H1 (cell line): ENCODE measurements around the gene SEC16A. TPM values are rescaled to one million over a fixed set of nuclear protein-coding genes. Genes with fewer than 3 reads are reported as not detected.

Experiments used
- NRF1 ChIP-seq: IDR thresholded peaks from 2 replicates; pipeline ENCODE4 v1.6.1; 2011; ENCODE audit warnings: mild to moderate bottlenecking, low read depth, low read length, improper control_type of control experiment
- TBP ChIP-seq: IDR thresholded peaks from 2 replicates; pipeline ENCODE4 v1.6.1; 2011; ENCODE audit warnings: low read depth, low read length, improper control_type of control experiment
- polyA plus RNA-seq, 7 experiments: library from polyadenylated mRNA; depleted of rRNA in 3 of 7; stranded (reverse) in 5 of 7; unstranded in 2 of 7; fragments of >200 nt in 5 of 7; fragments of 200-250 nt in 2 of 7; gene quantifications; 1 replicate in 5 of 7; 2 replicates in 1 of 7; 4 replicates in 1 of 7; pipeline versions ENCODE4 v1.2.1 to v1.2.3, GENCODE V29; 2011 to 2013; ENCODE audit warnings: missing spikeins in 2 of 7, mixed read lengths in 2 of 7
- total RNA-seq: library from RNA; stranded (reverse); fragmentation: NEBNext Ultra II Directional; extraction: Animal tissue kit (Norgen Biotek cat#: 25700); gene quantifications from 2 replicates; pipeline ENCODE4 v1.2.1, GENCODE V29; 2021

The SEC16A gene
- total and polyA plus RNA-seq, 2 of the 8 experiments (the other 6 are each of a cell fraction or from before 2014, with no cell fraction given), result 21.6 to 49.0 TPM

DNA sequence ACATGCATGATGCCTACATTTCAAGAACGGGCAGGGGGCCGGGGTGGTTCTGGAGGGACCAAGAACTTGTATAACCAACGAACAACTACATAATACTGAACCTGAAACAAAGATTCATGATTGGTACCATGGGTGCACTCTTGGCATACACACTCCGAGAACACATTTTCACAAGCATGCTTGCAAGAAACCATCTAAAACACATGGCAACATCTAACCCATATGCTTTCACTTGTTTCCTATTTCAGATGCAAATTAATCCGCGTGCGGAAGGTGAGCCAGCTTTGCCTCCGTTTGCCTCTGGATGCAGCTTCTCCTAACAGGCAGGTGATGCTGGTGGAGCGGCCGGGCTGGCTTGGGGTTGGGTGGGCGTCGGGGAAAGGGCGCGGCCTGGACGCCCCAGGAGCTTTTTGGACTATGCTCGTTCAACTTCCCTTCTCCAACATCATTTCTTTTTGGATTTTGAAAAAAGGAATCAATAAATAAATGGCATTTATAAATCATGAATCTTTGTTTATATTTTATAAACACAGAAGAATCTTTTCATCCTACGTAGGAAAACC, 12.5 kb upstream of the SEC16A start (continued):
- TF ChIP-seq NRF1, result no peak
- no peak for TF ChIP-seq TBP
